Activated naive CD4-positive, alpha-beta T cell treated with anti-CD3 and anti-CD28 coated beads, Interleukin-2, amount 10 ng/mL, durations not matched to agents 7 days and 5 days (primary cell): ENCODE results near the gene TMEM250.
A peak's percentile ranks its signal among the peaks of the same experiment; 100 is the strongest.

Experiments used
- CTCF ChIA-PET: fragments of 350-600 bp; sonication (Branson Sonifier 250); formaldehyde crosslinking; loops from one replicate; lab custom pipeline; 2021; ENCODE audit warnings: antibody characterized with exemption; lab: Charles Lee
- DNase-seq: peaks from one replicate; pipeline ENCODE4 v3.0.0-alpha.2; 2020
- H3K27ac Mint-ChIP-seq: one replicate; pipeline ENCODE4 v1.8.0; 2021; ENCODE audit warnings: mild to moderate bottlenecking, moderate library complexity, mixed read lengths
- H3K27me3 Mint-ChIP-seq: one replicate; pipeline ENCODE4 v1.8.0; 2021; ENCODE audit warnings: mild to moderate bottlenecking, mixed read lengths
- H3K36me3 Mint-ChIP-seq: one replicate; pipeline ENCODE4 v1.8.0; 2021; ENCODE audit warnings: mixed read lengths
- H3K4me1 Mint-ChIP-seq: one replicate; pipeline ENCODE4 v1.8.0; 2021; ENCODE audit warnings: mixed read lengths
- H3K4me3 Mint-ChIP-seq: one replicate; pipeline ENCODE4 v1.8.0; 2021; ENCODE audit warnings: mild to moderate bottlenecking, moderate library complexity, mixed read lengths
- H3K9me3 Mint-ChIP-seq: one replicate; pipeline ENCODE4 v1.8.0; 2021; ENCODE audit warnings: mixed read lengths

Gene TMEM250

DNA sequence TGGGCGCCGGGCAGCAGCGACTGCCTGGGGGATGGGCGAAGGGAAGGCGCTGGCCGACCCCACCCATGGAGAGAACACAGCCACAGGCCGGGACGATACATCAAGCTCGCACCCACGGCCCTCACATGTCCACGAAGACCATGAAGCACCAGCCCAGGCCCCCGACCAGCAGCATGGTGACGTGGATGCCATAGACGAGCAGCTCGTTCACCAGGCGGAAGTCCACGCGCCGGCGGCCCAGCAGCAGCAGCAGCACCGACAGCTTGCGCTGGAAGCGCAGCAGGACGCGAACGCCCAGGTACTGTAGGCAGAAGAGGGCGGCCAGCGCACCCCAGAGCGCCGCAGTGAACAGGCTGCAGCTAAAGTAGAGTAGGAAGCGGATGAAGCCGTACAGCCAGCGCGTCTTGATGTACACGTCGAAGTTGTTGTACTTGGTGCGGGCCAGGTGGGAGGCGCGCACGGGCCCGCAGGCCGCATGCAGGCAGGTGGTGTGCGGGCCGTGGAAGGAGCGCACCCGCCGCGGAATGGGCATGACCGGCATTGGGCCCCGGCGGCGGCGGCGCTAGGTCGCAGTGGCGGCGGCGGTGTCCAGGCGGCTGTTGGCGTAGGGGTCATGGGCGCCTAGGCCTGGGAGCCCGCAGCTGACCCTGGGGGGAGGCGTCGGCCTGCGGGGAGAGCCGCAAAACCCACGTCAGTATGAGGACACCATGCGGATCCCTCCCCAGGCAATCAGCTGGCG, 2.1 kb downstream of the TMEM250 start:
- no peaks in the 10 kb centered on the region for H3K9me3 Mint-ChIP-seq
- no peaks in the 10 kb centered on the region for H3K27me3 Mint-ChIP-seq
- DNase-seq, result no peak
- CTCF ChIA-PET, result no interaction called here
- H3K4me1 Mint-ChIP-seq, result peaks cover 54% of the 10 kb centered on the region
- peak overlapping the region; percentile 37 for H3K27ac Mint-ChIP-seq
- H3K36me3 Mint-ChIP-seq, result peaks cover 15% of the 10 kb centered on the region
- H3K4me3 Mint-ChIP-seq, result peak overlapping the region; percentile 23

DNA sequence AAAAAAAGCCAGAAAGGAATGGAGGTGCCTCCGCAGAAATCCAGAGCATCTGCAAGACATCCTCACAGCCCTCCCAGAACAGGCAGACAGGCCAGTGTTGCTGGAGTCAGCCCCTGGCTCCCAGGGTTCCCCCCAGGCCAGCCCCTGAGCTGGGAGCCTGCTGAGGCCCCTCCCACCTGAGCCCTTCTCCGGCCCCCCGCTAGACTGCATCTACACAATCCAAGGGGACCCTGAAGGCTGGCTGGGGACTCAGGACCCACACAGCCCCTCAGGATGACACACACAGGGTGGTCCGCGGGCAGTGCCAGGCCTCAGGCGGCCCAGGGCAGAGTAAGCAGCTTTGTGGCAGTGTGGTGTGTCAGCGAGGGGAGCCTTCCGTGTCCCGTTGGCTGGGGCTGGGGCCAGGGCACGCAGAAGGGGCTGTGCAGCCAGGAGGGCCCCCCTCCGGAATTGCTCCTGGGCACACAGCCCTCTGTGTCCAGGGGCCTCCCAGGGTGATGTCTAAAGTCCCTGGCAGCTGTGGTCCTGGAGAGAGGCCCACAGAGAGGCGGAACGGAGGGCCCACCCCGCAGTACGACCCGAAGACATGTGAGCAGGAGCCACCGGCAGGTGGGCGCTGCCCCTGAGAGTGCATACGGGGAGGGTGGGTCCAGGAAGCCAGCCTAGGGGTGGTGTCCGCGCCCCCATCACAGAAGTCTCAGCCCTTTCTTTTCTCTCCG, 2.9 kb downstream of the TMEM250 start:
- CTCF ChIA-PET, result no interaction called here

DNA sequence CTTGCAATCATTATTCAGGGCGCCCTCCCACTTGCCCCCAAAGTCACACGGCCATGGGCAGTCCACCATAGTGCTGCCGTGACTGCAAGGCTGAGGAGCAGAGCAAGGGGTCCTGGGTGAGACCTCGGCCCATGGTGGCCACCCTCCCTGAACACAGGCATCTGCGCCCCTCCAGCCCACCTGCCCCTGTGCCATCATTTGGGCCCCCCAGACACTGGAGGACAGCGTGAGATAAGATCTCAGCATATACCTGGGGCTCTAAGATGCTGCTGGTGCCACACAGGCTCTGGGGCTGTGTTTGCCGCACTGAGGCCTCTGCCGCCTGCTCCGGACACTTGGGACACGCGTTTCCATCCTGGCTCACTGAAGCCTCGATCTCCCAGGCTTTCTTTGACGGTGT, 3.5 kb downstream of the TMEM250 start:
- Mint-ChIP-seq H3K9me3 (no peaks in the 10 kb centered on the region), H3K27me3 (no peaks in the 10 kb centered on the region), H3K4me1 (peaks cover 67% of the 10 kb centered on the region), H3K27ac (peak overlapping the region; percentile 100), H3K36me3 (peaks cover 17% of the 10 kb centered on the region), H3K4me3 (no peak overlapping the region)
- no peak for DNase-seq
- CTCF ChIA-PET, result no interaction called here

More for the DNA sequence above, 2.9 kb downstream of the TMEM250 start:
- H3K27ac Mint-ChIP-seq, result peak overlapping the region; percentile 100
- no peaks in the 10 kb centered on the region for H3K27me3 Mint-ChIP-seq
- H3K9me3 Mint-ChIP-seq, result no peaks in the 10 kb centered on the region
- peaks cover 61% of the 10 kb centered on the region for H3K4me1 Mint-ChIP-seq
- DNase-seq, result no peak
- no peak overlapping the region for H3K4me3 Mint-ChIP-seq
- peaks cover 17% of the 10 kb centered on the region for H3K36me3 Mint-ChIP-seq

DNA sequence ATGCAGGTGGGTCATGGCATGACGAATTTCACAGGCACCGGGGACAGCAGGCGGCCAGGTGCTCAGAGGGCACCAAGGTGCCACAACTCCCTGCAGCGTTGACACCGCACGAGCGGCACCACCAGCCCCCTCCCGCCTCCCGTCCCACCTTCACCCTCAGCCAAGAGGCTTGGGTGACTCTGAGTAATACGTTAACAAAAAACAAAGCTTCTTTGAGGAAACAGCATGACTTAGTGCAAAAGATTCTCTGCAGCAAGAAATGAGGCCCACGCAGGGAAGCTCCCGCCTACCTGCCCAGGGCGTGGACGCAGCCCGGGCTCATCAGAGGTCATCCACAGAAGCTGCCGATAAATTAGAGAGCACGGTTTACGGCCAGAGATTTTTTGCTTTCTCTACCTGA, 4.1 kb downstream of the TMEM250 start:
- peaks cover 67% of the 10 kb centered on the region for H3K4me1 Mint-ChIP-seq
- no peak for DNase-seq
- peaks cover 18% of the 10 kb centered on the region for H3K36me3 Mint-ChIP-seq
- no peak overlapping the region for H3K4me3 Mint-ChIP-seq
- peak overlapping the region; percentile 100 for H3K27ac Mint-ChIP-seq
- no peaks in the 10 kb centered on the region for H3K27me3 Mint-ChIP-seq
- CTCF ChIA-PET, result no interaction called here
- H3K9me3 Mint-ChIP-seq, result no peaks in the 10 kb centered on the region

DNA sequence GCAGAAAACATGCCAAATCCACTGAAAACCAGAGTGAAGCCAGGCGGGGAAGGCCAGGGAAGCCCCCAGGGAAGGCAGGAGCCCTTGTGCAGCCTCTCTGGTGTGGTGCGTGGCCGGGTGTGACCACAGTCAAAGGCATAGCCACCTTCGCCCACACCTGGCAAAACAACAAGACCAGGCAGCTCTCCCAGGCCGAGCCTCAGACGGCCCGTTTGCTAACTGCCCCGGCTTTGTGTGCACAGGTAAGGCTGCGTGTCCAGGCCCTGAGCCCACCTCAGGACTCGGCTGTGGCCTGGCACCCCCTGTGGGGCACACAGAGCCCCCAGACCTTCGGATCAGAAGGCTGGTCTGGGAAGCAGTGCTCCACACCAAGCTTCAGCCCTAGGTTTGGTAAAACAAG, 6.1 kb downstream of the TMEM250 start:
- CTCF ChIA-PET, result interaction anchor here (1.1 kb wide), 1 partner anchor 10 kb away, joined by 3 read pairs; no protein-coding TSS in a partner anchor
- no peak for DNase-seq
- H3K9me3 Mint-ChIP-seq, result no peaks in the 10 kb centered on the region
- H3K4me3 Mint-ChIP-seq, result peak overlapping the region; percentile 48
- peaks cover 18% of the 10 kb centered on the region for H3K36me3 Mint-ChIP-seq
- H3K27ac Mint-ChIP-seq, result peak overlapping the region; percentile 100
- H3K27me3 Mint-ChIP-seq, result no peaks in the 10 kb centered on the region
- peaks cover 81% of the 10 kb centered on the region for H3K4me1 Mint-ChIP-seq

DNA sequence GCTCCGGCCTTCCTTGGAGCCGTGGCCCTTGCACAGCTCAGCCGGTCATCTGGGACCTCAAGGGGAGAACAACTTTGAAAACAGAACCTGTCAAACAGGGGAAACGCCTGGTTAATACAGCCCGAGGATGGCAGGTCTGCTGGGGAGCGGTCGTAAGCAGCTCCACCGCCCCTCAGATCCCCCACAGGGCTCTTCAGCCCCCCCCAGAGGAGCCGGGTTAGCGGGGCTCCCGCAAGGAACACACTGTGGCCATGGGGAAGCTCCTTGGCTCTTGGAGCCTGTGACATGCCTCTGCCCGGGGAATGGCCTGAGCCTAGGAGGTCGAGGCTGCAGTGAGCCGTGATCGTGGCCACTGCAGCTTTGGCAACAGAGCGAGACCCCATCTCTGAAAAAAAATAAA, 6.8 kb downstream of the TMEM250 start:
- Mint-ChIP-seq H3K9me3 (no peaks in the 10 kb centered on the region), H3K4me1 (peaks cover 84% of the 10 kb centered on the region), H3K36me3 (peaks cover 20% of the 10 kb centered on the region), H3K27ac (peak overlapping the region; percentile 100), H3K4me3 (peak overlapping the region; percentile 86), H3K27me3 (no peaks in the 10 kb centered on the region)
- CTCF ChIA-PET, result interaction anchor here (1.1 kb wide), 1 partner anchor 11 kb away, joined by 3 read pairs; no protein-coding TSS in a partner anchor
- no peak for DNase-seq

DNA sequence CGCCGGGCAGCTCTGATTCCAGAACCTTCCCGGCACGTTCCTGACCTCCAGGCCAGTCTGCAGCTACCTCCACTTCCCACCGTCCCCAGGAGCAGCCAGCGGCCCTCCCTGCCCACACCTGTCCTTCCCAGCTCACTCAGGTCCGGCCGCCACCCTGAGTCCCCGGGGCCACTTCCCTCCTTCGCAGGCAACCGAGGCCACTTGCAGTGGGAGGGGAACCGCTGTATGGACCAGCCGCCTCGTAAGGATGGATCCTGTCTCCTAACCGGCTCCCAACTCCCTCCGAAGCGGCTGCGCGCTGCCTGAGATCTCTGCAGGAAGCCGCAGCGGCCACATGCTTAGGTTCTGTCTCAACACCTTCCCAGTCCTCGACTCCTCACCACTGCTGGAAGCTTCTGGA, 7.5 kb downstream of the TMEM250 start:
- Mint-ChIP-seq H3K4me1 (peaks cover 85% of the 10 kb centered on the region), H3K27ac (peak overlapping the region; percentile 100), H3K4me3 (peak overlapping the region; percentile 86), H3K36me3 (peaks cover 20% of the 10 kb centered on the region), H3K27me3 (no peaks in the 10 kb centered on the region), H3K9me3 (no peaks in the 10 kb centered on the region)
- CTCF ChIA-PET, result no interaction called here
- DNase-seq, result no peak

DNA sequence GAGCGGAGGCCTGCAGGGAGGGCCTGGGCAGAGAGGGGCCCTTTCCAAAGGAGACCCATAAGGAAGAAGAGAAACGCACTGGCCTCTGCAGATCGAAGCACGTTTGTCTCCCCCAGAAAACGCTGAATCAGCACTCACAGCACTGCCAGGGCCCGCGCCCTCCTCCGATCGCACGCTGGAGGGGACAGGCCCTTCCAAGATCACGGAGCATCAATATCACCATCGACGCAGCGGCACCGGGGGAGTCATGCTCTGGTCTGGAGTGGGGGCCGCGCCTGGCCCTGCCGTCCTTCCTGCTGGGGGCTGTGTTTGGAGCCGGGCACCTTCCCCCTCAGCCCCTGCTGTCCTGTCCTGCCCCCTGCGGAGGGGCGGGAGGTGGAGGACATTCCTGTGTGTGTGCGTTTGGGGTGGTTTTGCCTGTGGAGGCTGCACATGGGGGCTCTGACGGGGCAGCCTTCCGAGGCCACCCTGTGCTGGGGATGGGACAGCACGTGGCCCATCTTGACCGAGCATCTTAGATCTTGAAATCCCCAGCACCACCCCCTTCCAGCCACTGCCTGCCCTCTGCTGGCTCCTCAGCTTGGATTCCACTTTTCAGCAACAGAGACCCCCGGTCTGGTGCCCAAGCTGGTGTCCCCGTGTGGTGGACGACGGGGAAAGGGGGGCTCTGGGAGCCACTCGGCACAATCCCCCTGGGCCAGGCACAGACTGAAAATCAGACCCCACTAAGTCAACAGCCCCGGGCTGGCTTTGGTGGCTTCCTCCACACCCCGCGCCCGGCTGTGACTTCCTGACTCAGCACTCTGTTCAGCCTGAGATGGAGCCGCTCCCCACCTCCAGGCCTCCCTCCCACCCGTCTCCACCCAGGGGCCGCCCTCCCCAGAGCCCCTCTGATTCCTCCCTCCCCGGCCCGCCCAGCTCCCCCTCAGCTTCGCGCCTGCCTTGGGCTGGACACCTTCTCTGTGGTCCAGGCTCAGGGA, 8.3 kb downstream of the TMEM250 start:
- peak; percentile 61 for DNase-seq
- H3K27ac Mint-ChIP-seq, result peak overlapping the region; percentile 100
- peaks cover 89% of the 10 kb centered on the region for H3K4me1 Mint-ChIP-seq
- H3K9me3 Mint-ChIP-seq, result no peaks in the 10 kb centered on the region
- H3K4me3 Mint-ChIP-seq, result peak overlapping the region; percentile 86
- H3K36me3 Mint-ChIP-seq, result peaks cover 20% of the 10 kb centered on the region
- H3K27me3 Mint-ChIP-seq, result no peaks in the 10 kb centered on the region
- CTCF ChIA-PET, result no interaction called here

DNA sequence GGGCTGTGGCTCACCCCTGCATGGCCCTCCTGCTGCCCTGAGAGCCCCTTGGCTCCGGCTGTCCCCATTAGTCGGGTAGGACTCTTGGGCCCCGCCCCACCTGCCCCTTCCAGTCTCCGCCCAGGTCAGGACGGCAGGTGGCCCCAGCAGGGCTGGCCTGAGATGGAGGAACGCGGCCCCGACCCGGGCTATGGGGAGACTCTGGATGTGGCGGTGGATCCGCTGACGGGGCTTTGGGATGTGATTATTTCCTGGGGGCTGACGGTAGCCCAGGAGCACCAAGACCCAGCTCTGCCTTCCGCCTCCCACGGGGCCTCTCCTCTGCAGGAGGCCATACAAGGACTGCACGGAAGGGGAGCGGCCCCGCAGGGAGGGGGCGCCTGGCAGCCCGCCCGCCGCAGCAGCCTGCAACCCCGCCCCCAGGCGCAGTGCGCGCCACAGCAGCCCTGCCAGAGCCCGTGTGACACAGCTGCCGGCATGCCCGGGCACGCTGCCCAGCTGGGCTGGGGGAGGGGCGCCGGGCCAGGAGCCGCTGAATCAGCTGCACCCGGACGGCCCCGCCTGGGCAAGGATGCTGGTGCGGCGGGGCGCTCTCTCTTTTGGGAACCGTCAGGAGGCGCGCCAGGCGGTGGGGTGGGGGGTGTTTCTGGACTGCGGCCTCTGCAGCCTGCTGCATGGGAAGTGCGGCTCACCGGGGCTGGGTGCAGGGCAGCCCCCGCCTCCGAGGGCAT, 9.2 kb downstream of the TMEM250 start:
- H3K4me1 Mint-ChIP-seq, result peaks cover 86% of the 10 kb centered on the region

DNA sequence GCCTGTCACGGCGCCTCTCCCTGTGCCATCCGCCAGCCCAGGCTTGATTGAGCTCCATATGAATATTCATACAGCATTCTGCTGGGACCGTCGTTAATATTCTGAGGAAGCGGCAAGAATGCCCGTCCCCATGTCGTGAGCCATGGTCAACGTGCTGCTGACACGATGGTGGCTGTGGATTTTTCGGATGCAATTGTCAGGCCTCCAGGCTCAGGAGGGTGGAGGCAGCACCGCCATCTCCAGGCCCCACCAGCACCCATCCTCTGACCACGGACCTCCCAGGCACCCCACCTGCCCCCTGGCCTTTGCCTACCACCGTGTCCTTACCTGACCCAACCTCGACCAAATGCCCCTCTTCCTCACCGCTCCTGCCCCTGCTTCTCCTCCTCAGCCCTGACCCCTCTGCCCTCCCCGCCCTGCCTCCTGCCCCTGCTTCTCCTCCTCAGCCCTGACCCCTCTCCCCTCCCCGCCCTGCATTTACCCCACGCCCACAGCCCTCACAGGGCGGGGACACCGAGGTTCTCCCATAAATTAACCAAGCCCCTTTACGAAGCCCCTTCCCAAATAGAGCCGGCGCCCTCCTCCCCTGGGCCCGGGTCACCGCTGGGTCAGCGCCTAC, 9.9 kb downstream of the TMEM250 start:
- peaks cover 2% of the 10 kb centered on the region for H3K27me3 Mint-ChIP-seq
- peaks cover 10% of the 10 kb centered on the region for H3K36me3 Mint-ChIP-seq
- peaks cover 82% of the 10 kb centered on the region for H3K4me1 Mint-ChIP-seq
- DNase-seq, result no peak
- CTCF ChIA-PET, result no interaction called here
- peak overlapping the region; percentile 86 for H3K4me3 Mint-ChIP-seq
- H3K27ac Mint-ChIP-seq, result peak overlapping the region; percentile 93
- H3K9me3 Mint-ChIP-seq, result no peaks in the 10 kb centered on the region

More for the DNA sequence above, 9.2 kb downstream of the TMEM250 start:
- Mint-ChIP-seq H3K36me3 (peaks cover 14% of the 10 kb centered on the region), H3K27ac (peak overlapping the region; percentile 100), H3K27me3 (no peaks in the 10 kb centered on the region), H3K9me3 (no peaks in the 10 kb centered on the region), H3K4me3 (peak overlapping the region; percentile 86)
- CTCF ChIA-PET, result interaction anchor here (0.7 kb wide), 1 partner anchor 8 kb away, joined by 4 read pairs; no protein-coding TSS in a partner anchor
- DNase-seq, result peak; percentile 96

DNA sequence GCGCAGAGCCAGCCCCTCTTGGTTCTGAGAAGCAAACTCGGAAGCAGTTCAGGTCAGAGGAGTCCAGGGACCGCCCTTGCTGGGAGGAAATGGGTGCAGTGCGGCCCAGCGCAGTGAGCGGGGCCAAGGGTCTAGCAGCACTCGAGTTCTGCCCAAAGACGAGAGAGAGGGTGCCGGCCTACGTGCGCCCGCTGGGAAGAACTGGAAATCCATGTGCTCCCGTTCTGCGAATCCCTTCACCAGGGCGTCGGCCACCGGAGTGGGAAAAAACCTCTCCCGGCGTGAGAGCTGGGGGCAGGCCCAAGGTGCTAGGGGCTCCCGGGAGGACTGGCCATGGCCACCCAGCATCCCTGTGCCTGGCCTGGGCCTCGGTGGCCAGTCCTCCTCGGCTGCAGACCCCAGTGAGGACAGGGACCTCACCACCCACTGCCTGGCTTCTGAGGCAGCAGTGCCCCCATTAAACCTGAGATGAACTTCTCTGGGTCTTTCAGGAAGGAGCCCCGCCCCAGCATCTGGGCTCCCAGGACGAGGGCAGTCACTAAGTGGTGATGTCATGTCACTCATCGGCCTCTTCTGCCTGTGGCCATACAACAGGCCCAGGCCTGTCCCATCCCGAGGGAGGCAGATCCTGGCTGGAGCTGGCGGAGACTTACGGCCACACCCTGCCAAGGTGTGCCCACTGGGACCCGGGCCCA, 10.6 kb downstream of the TMEM250 start:
- Mint-ChIP-seq H3K4me1 (peaks cover 75% of the 10 kb centered on the region), H3K27ac (peak overlapping the region; percentile 93), H3K36me3 (peaks cover 6% of the 10 kb centered on the region), H3K4me3 (peak overlapping the region; percentile 86), H3K27me3 (peaks cover 9% of the 10 kb centered on the region), H3K9me3 (no peaks in the 10 kb centered on the region)
- DNase-seq, result no peak
- CTCF ChIA-PET, result interaction anchor here (3.6 kb wide), 1 partner anchor 15 kb away, joined by 14 read pairs; no protein-coding TSS in a partner anchor

DNA sequence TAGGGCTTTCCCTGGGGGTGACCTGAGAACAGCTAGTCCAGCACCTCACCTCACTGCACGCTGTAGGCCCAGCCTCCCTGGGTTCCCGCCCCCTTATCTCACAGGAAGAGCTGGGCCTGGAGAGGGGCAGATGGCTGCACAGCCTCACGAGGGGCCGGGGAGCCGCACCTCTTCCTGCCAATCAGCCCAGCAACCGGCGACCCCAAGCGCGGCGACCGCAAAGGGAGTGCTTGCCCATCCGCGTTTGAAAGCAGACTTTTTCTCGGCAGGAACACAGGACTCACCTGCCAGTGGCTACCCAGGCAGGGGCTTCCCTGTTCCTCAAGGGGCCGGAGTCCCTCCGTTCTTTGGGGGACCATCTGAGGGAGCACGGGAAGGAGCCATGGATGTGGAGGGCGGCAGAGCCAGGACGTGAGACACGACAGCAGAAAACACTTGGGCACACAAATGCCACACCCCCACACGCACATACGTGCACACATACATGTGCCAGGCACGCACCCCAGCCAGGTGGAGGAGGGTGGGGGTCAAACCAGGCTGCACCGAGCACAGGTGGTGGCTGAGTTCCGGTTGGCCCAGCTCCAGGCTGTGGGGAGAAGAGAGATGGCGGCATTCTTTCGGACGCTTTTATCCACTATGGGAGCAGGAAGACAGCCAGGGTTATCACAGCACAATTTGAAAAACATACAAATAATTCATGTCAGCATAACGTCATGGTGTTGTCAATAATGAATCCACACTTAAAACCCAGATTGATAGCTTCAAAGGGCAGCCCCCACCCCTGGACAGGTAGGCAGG, 11.3 kb downstream of the TMEM250 start:
- peak; percentile 81 for DNase-seq
- H3K4me1 Mint-ChIP-seq, result peaks cover 68% of the 10 kb centered on the region
- H3K27me3 Mint-ChIP-seq, result peaks cover 10% of the 10 kb centered on the region
- CTCF ChIA-PET, result interaction anchor here (0.8 to 3.6 kb wide), 3 partner anchors 11 to 139 kb away, joined by 3 to 14 read pairs (median 3); no protein-coding TSS in a partner anchor
- H3K9me3 Mint-ChIP-seq, result no peaks in the 10 kb centered on the region
- peak overlapping the region; percentile 74 for H3K4me3 Mint-ChIP-seq
- H3K36me3 Mint-ChIP-seq, result peaks cover 6% of the 10 kb centered on the region
- peak overlapping the region; percentile 93 for H3K27ac Mint-ChIP-seq
